ENCODE results near the gene SCYGR1. TPM values are rescaled to one million over a fixed set of nuclear protein-coding genes. Genes with fewer than 3 reads are reported as not detected.

The SCYGR1 gene
- polyA plus RNA-seq, 1 donor (not counting 4 experiments of a cell fraction or from before 2014, with no cell fraction given) = not detected

DNA sequence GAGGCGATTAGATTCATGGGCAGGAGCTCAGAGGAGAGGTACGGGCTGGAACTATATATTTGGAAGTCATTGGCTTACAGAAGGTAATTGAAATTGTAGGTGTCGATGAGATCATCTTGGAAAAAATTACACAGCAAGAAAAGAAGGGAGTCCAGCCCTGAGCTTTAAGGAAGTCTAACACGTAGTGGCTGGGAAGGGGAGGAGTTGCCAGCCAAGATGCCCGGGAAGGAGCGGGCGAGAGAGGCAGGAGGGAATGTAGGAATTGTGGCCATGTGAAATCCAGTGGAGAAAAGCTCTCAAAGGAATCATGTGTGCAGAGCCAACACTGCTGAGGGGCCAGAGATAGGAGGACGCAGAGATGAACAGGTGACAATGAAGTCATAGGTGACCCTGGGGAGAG is 25.6 kb upstream of the SCYGR1 start:
- no peaks in the 10 kb centered on the region for H4K20me1 ChIP-seq (ENCODE audit: control insufficient read depth, extremely low read depth, insufficient read depth, low read length)
- no peaks in the 10 kb centered on the region for H3K79me2 ChIP-seq (ENCODE audit: control insufficient read depth, insufficient read depth, low read length)
- dilution Hi-C loops (cut with MboI; ENCODE audit: extremely low pct_ligation_motif_present, low sequenced_read_pairs) = no loop called here
- H3K9ac ChIP-seq (ENCODE audit: control insufficient read depth, extremely low read depth, insufficient read depth, low read length) = no peak overlapping the region
- no peak overlapping the region for H3K4me3 ChIP-seq (ENCODE audit: control insufficient read depth in 2 of 3, extremely low read depth in 1 of 3, insufficient read depth in 2 of 3, low read depth in 1 of 3, low read length in 3 of 3)
- DNase-seq (ENCODE audit: low read depth, low spot score) = no peak
- no peak for FAIRE-seq
- no peaks in the 10 kb centered on the region for H3K9me3 ChIP-seq (ENCODE audit: control insufficient read depth, low read depth, low read length)
- no peaks in the 10 kb centered on the region for H3K36me3 ChIP-seq (ENCODE audit: control insufficient read depth in 2 of 2, extremely low read depth in 1 of 2, insufficient read depth in 2 of 2, low read length in 2 of 2)
- H3K27ac ChIP-seq (ENCODE audit: control insufficient read depth, insufficient read depth, low read length) = peak overlapping the region; percentile 8
- no peaks in the 10 kb centered on the region for H3K9me1 ChIP-seq (ENCODE audit: control insufficient read depth, extremely low read depth, insufficient read depth, low read length)
- peaks cover 44% of the 10 kb centered on the region for H3K4me1 ChIP-seq (ENCODE audit: control insufficient read depth, extremely low read depth, insufficient read depth, low read length)
- no peak for TF ChIP-seq EZH2 (IDR thresholded peaks at IDR 0.05; ENCODE audit: low read length)
- TF ChIP-seq, protein P1, sequence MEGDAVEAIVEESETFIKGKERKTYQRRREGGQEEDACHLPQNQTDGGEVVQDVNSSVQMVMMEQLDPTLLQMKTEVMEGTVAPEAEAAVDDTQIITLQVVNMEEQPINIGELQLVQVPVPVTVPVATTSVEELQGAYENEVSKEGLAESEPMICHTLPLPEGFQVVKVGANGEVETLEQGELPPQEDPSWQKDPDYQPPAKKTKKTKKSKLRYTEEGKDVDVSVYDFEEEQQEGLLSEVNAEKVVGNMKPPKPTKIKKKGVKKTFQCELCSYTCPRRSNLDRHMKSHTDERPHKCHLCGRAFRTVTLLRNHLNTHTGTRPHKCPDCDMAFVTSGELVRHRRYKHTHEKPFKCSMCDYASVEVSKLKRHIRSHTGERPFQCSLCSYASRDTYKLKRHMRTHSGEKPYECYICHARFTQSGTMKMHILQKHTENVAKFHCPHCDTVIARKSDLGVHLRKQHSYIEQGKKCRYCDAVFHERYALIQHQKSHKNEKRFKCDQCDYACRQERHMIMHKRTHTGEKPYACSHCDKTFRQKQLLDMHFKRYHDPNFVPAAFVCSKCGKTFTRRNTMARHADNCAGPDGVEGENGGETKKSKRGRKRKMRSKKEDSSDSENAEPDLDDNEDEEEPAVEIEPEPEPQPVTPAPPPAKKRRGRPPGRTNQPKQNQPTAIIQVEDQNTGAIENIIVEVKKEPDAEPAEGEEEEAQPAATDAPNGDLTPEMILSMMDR (optimal IDR thresholded peaks at IDR 0.05 in 1 of 3, IDR thresholded peaks at IDR 0.05 in 1 of 3, conservative IDR thresholded peaks at IDR 0.05 in 1 of 3; ENCODE audit: extremely low read depth in 1 of 3, insufficient read depth in 2 of 3, low read length in 3 of 3) = no peak
- H3K27me3 ChIP-seq (ENCODE audit: control insufficient read depth, extremely low read depth, insufficient read depth, low read length) = no peaks in the 10 kb centered on the region
- peak overlapping the region; percentile 16 for H3K4me2 ChIP-seq (ENCODE audit: control insufficient read depth, extremely low read depth, insufficient read depth, low read depth, low read length)
- peak overlapping the region; percentile 58 for H2AFZ ChIP-seq (ENCODE audit: control insufficient read depth, low read length)

GRCh38 chr2:227412877-227413276 is 25.1 kb upstream of the SCYGR1 start:
- no peak overlapping the region for H3K4me3 ChIP-seq (ENCODE audit: control insufficient read depth in 2 of 3, extremely low read depth in 1 of 3, insufficient read depth in 2 of 3, low read depth in 1 of 3, low read length in 3 of 3)
- no peak for DNase-seq (ENCODE audit: low read depth, low spot score)
- H3K9me1 ChIP-seq (ENCODE audit: control insufficient read depth, extremely low read depth, insufficient read depth, low read length) = no peaks in the 10 kb centered on the region
- peaks cover 48% of the 10 kb centered on the region for H3K4me1 ChIP-seq (ENCODE audit: control insufficient read depth, extremely low read depth, insufficient read depth, low read length)
- H3K36me3 ChIP-seq (ENCODE audit: control insufficient read depth in 2 of 2, extremely low read depth in 1 of 2, insufficient read depth in 2 of 2, low read length in 2 of 2) = no peaks in the 10 kb centered on the region
- H3K9me3 ChIP-seq (ENCODE audit: control insufficient read depth, low read depth, low read length) = no peaks in the 10 kb centered on the region
- H3K27me3 ChIP-seq (ENCODE audit: control insufficient read depth, extremely low read depth, insufficient read depth, low read length) = no peaks in the 10 kb centered on the region
- peak overlapping the region; percentile 8 for H3K27ac ChIP-seq (ENCODE audit: control insufficient read depth, insufficient read depth, low read length)
- no peaks in the 10 kb centered on the region for H4K20me1 ChIP-seq (ENCODE audit: control insufficient read depth, extremely low read depth, insufficient read depth, low read length)
- H3K79me2 ChIP-seq (ENCODE audit: control insufficient read depth, insufficient read depth, low read length) = no peaks in the 10 kb centered on the region
- no peak for FAIRE-seq
- no peak overlapping the region for H3K9ac ChIP-seq (ENCODE audit: control insufficient read depth, extremely low read depth, insufficient read depth, low read length)
- TF ChIP-seq EZH2 (IDR thresholded peaks at IDR 0.05; ENCODE audit: low read length) = no peak
- TF ChIP-seq, protein P1 (optimal IDR thresholded peaks at IDR 0.05 in 1 of 3, IDR thresholded peaks at IDR 0.05 in 1 of 3, conservative IDR thresholded peaks at IDR 0.05 in 1 of 3; ENCODE audit: extremely low read depth in 1 of 3, insufficient read depth in 2 of 3, low read length in 3 of 3) = no peak
- peak overlapping the region; percentile 16 for H3K4me2 ChIP-seq (ENCODE audit: control insufficient read depth, extremely low read depth, insufficient read depth, low read depth, low read length)
- dilution Hi-C loops (cut with MboI; ENCODE audit: extremely low pct_ligation_motif_present, low sequenced_read_pairs) = no loop called here
- H2AFZ ChIP-seq (ENCODE audit: control insufficient read depth, low read length) = peak overlapping the region; percentile 58

Data from keratinocyte (primary cell).